Measurements from ENCODE around the gene RBM33. TPM values are rescaled to one million over a fixed set of nuclear protein-coding genes. Genes with fewer than 3 reads are reported as not detected.

Gene RBM33
- total and polyA plus RNA-seq, 10 of the 15 experiments (the other 5 are each of a cell fraction or from before 2014, with no cell fraction given), result 4.7 to 67.2 (median 24.3) TPM

DNA sequence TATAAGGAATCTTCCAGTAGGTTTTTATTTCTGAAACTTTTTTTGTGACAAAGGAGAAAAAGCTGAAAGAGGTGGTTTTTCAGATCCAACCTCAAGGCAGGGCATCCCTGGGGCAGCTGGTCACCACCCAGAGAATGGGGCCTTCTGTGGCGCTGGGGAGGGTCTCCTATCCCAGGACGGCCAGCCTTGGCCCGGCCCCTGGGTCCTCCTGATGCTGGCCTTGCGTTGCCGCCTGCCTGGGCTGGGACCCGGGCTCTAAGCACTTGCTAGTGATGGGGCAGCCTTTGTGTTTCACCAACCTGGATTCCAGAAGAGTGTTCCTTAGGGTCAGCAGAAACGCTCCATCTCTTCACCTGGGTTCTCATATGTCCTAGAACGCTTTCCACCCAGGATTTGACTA lies 151.5 kb downstream of the RBM33 start:
- H4K20me1 ChIP-seq (ENCODE audit: control insufficient read depth, insufficient read depth), result no peaks in the 10 kb centered on the region
- SMC1A ChIA-PET (ENCODE audit: uncharacterized antibody, unreplicated experiment), result no interaction called here
- no peak overlapping the region for H2AFZ ChIP-seq (ENCODE audit: control insufficient read depth, low read depth, low read length)
- BruUV-seq (replicated peaks), result no TSS peak
- ATAC-seq, result no peak
- TF ChIP-seq CREM (IDR thresholded peaks at IDR 0.05; ENCODE audit: low read depth), result no peak
- TF ChIP-seq SMAD5 (IDR thresholded peaks at IDR 0.05; ENCODE audit: low read depth), result no peak
- TF ChIP-seq CHD4 (IDR thresholded peaks at IDR 0.05), result no peak
- TF ChIP-seq DPF2 (IDR thresholded peaks at IDR 0.05), result no peak
- TF ChIP-seq TCF12 (IDR thresholded peaks at IDR 0.05; ENCODE audit: low read depth, low read length), result no peak
- TF ChIP-seq, protein P1, sequence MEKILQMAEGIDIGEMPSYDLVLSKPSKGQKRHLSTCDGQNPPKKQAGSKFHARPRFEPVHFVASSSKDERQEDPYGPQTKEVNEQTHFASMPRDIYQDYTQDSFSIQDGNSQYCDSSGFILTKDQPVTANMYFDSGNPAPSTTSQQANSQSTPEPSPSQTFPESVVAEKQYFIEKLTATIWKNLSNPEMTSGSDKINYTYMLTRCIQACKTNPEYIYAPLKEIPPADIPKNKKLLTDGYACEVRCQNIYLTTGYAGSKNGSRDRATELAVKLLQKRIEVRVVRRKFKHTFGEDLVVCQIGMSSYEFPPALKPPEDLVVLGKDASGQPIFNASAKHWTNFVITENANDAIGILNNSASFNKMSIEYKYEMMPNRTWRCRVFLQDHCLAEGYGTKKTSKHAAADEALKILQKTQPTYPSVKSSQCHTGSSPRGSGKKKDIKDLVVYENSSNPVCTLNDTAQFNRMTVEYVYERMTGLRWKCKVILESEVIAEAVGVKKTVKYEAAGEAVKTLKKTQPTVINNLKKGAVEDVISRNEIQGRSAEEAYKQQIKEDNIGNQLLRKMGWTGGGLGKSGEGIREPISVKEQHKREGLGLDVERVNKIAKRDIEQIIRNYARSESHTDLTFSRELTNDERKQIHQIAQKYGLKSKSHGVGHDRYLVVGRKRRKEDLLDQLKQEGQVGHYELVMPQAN (conservative IDR thresholded peaks at IDR 0.05), result no peak
- TF ChIP-seq CHD2 (IDR thresholded peaks at IDR 0.05; ENCODE audit: borderline replicate concordance, low read depth, low read length), result no peak
- TF ChIP-seq, protein P2, sequence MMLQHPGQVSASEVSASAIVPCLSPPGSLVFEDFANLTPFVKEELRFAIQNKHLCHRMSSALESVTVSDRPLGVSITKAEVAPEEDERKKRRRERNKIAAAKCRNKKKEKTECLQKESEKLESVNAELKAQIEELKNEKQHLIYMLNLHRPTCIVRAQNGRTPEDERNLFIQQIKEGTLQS (IDR thresholded peaks at IDR 0.05; ENCODE audit: borderline replicate concordance, extremely low read depth, low read depth, low read length), result no peak
- no peak for TF ChIP-seq GATAD2B (conservative IDR thresholded peaks at IDR 0.05; ENCODE audit: low read depth)
- H3K36me3 ChIP-seq (ENCODE audit: control insufficient read depth in 2 of 2, insufficient read depth in 2 of 2, low read length in 1 of 2), result no peaks in the 10 kb centered on the region
- intact Hi-C loops (cut with micrococcal nuclease; ENCODE audit: unreplicated experiment) (loop anchor here (5.0 kb wide), 1 partner anchor 1021 kb away; no protein-coding TSS in a partner anchor), in situ Hi-C loops (cut with MboI) (loop anchor here (5.0 kb wide), 1 partner anchor 1026 kb away; no protein-coding TSS in a partner anchor)
- no peaks in the 10 kb centered on the region for H3K9me3 ChIP-seq (replicated peaks; ENCODE audit: control insufficient read depth, insufficient read depth, low read length)
- no peaks in the 10 kb centered on the region for H3K4me1 ChIP-seq (ENCODE audit: control insufficient read depth, insufficient read depth, low read length)
- WGBS (ENCODE audit: insufficient coverage, insufficient replicate concordance, low lambda C conversion rate, missing lambda C conversion rate), result 39% methylated on average over 8 of the region's 8 CpGs
- H3K4me2 ChIP-seq (ENCODE audit: control insufficient read depth, insufficient read depth), result no peak overlapping the region
- peaks cover 0 to 1% of the 10 kb centered on the region in 2 experiments; a peak in 2 of 4 replicates for H3K27me3 ChIP-seq (replicated peaks in 1 of 2; ENCODE audit: control insufficient read depth in 2 of 2, insufficient read depth in 2 of 2, low read length in 1 of 2)
- H3K27ac ChIP-seq (ENCODE audit: control insufficient read depth, insufficient read depth), result no peak overlapping the region
- no peak for FAIRE-seq
- CTCF ChIA-PET, result no interaction called here
- DNase-seq (ENCODE audit: low read depth, low spot score), result no peak
- no peak overlapping the region for H3K4me3 ChIP-seq
- H3K9ac ChIP-seq (ENCODE audit: control insufficient read depth, insufficient read depth, low read length), result no peak overlapping the region
- H3K79me2 ChIP-seq (ENCODE audit: control insufficient read depth, insufficient read depth, low read length), result no peaks in the 10 kb centered on the region
- RAD21 ChIA-PET (ENCODE audit: unreplicated experiment), result no interaction called here
- POLR2A ChIA-PET, result no interaction called here
